Adrenal gland (tissue), 12 donors: ENCODE measurements around the gene SDHAF2. TPM values are rescaled to one million over a fixed set of nuclear protein-coding genes. Genes with fewer than 3 reads are reported as not detected.
"Not testable (repeated sequence)": the region's sequence is repeated elsewhere in the genome, so short reads cannot be mapped to it uniquely, and the experiment has no call there.

Source experiments
- DNase-seq, 7 donors: peaks; one replicate each; pipeline ENCODE4 v3.0.0-alpha.2; 2019 to 2020
- H3K27ac ChIP-seq, 5 donors: fragments of 200-600 bp; sonication (generic) in 4 of 5; 1 replicate in 3 of 5; 2 replicates in 2 of 5; pipeline versions ENCODE4 v1.5.1 to v1.8.0; 2016 to 2020; ENCODE audit warnings: mild to moderate bottlenecking in 1 of 5
- H3K27me3 ChIP-seq: fragments of 200-600 bp; 2 replicates; pipeline ENCODE4 v1.8.0; 2021
- H3K36me3 ChIP-seq, 2 donors: fragments of 200-600 bp; replicated peaks in 1 of 2; 1 replicate in 1 of 2; 2 replicates in 1 of 2; pipeline versions ENCODE4 v1.5.1 to v1.8.0; 2018 to 2022
- H3K4me1 ChIP-seq, 2 donors: fragments of 200-600 bp; replicated peaks in 1 of 2; 1 replicate in 1 of 2; 2 replicates in 1 of 2; pipeline versions ENCODE4 v1.5.1 to v1.8.0; 2018 to 2021
- H3K4me3 ChIP-seq, 4 donors: fragments of 200-600 bp; sonication (generic) in 3 of 4; one replicate each; pipeline ENCODE4 v1.5.1; 2016 to 2018
- H3K9me3 ChIP-seq, 3 donors: fragments of 200-600 bp; sonication (generic) in 1 of 3; replicated peaks in 1 of 3; 1 replicate in 2 of 3; 2 replicates in 1 of 3; pipeline versions ENCODE4 v1.5.1 to v1.8.0; 2016 to 2021
- CTCF ChIP-seq, 6 experiments: fragments of 450-650 bp in 4 of 6; fragments of 200-600 bp in 2 of 6; sonication (generic) in 1 of 6; IDR thresholded peaks; 1 replicate in 5 of 6; 2 replicates in 1 of 6; pipeline versions ENCODE4 v1.5.1 to v1.8.0; 2016 to 2021; ENCODE audit warnings: antibody characterized with exemption in 6 of 6, mild to moderate bottlenecking in 2 of 6, moderate library complexity in 1 of 6
- POLR2A ChIP-seq, 2 donors: fragments of 450-650 bp; IDR thresholded peaks; one replicate each; pipeline ENCODE4 v1.6.1; 2017; ENCODE audit warnings: antibody characterized with exemption in 2 of 2, mild to moderate bottlenecking in 2 of 2, moderate library complexity in 1 of 2
- WGBS, 4 donors: extraction: QIAGEN DNeasy Blood & Tissue Kit in 2 of 4; methylation state at CpG; one replicate each; pipeline versions ENCODE4 v1.1.5 to v1.1.7; 2013 to 2017; 5-methylcytosine and 5-hydroxymethylcytosine counted together
- intact Hi-C, 2 donors: fragments of 100-400 bp; cut with DNase I; formaldehyde crosslinking; loops; one replicate each; pipeline versions ENCODE4 v1.14.1 to v1.15.0; 2022 to 2023
- polyA plus RNA-seq, 3 donors: library from polyadenylated mRNA; stranded (reverse); fragments of 200-250 nt in 2 of 3; fragments of 350-450 nt in 1 of 3; fragmentation: Illumina TruSeq in 1 of 3; extraction: RNeasy Lipid Tissue Mini Kit (QIAGEN cat#74804) in 1 of 3; gene quantifications; one replicate each; pipeline ENCODE4 v1.2.3, GENCODE V29; 2013 to 2014
- total RNA-seq, 9 donors: library from RNA; depleted of rRNA in 4 of 9; stranded (reverse); fragments of >200 nt in 4 of 9; fragments of 120-200 nt in 1 of 9; fragmentation: NEBNext Ultra II Directional in 1 of 9; extraction: Animal tissue kit (Norgen Biotek cat#: 25700) in 1 of 9; gene quantifications; one replicate each; pipeline versions ENCODE4 v1.1.0 to v1.2.4, GENCODE V29; 2013 to 2023
- donor health status: healthy with polysubstance abuse.
- donor health status: Bipolar disorder and iron deficiency.
- donor health status: DM: yes; HTN: yes; CAD: no.
- donor health status: DM: no; HTN: no; CAD: no.
- donor health status: DM: no; HTN: no; CAD: no.
- donor health status: DM: yes; HTN: yes; CAD: no.

Gene SDHAF2
- total and polyA plus RNA-seq, 12 donors = 28.0 to 69.6 (median 47.9) TPM

- TF ChIP-seq POLR2A (IDR thresholded peaks at IDR 0.05) (no peak), CTCF (IDR thresholded peaks at IDR 0.05) (peak; percentile 79 to 95 (median 88))
- H3K4me1 ChIP-seq = peaks cover 0 to 19% of the 10 kb centered on the region in 2 donors
- H3K27ac ChIP-seq = no peak overlapping the region
- H3K27me3 ChIP-seq = no peaks in the 10 kb centered on the region
- H3K4me3 ChIP-seq = no peak overlapping the region
- WGBS, 4 donors = 1 to 5% (median 3%) methylated on average over 12 to 18 of the region's 18 CpGs
- no peaks in the 10 kb centered on the region for H3K9me3 ChIP-seq
- peak in 6 of 7 donors; percentile 33 to 75 (median 47) for DNase-seq
- no peaks in the 10 kb centered on the region for H3K36me3 ChIP-seq
- intact Hi-C loops = loop anchor here (2.0 to 5.0 kb wide), 3 partner anchors 35 to 160 kb away; no protein-coding TSS in a partner anchor
Observed at GRCh38 chr11:61477727-61478148, 47.8 kb downstream of the SDHAF2 start.

- H3K36me3 ChIP-seq, H3K4me3 ChIP-seq, H3K27ac ChIP-seq, H3K27me3 ChIP-seq, DNase-seq, H3K9me3 ChIP-seq: not testable (repeated sequence)
- 88 to 91% (median 89%) methylated on average over 8 to 11 of the region's 11 CpGs for WGBS, 4 donors
- H3K4me1 ChIP-seq = peaks cover 0 to 14% of the 10 kb centered on the region in 2 donors
- intact Hi-C loops = loop anchor here (2.0 to 5.0 kb wide), 3 partner anchors 33 to 158 kb away; no protein-coding TSS in a partner anchor
Observed at GRCh38 chr11:61479360-61480058, 49.6 kb downstream of the SDHAF2 start.

GRCh38 chr11:61480261-61480993 lies 50.5 kb downstream of the SDHAF2 start:
- no peak for TF ChIP-seq CTCF (IDR thresholded peaks at IDR 0.05)
- TF ChIP-seq POLR2A (IDR thresholded peaks at IDR 0.05) = no peak
- no peak for DNase-seq
- H3K4me1 ChIP-seq = peaks cover 0 to 14% of the 10 kb centered on the region in 2 donors
- WGBS, 4 donors = 79 to 89% (median 81%) methylated on average over 15 of the region's 15 CpGs
- H3K36me3 ChIP-seq = no peaks in the 10 kb centered on the region
- intact Hi-C loops = no loop called here
- no peaks in the 10 kb centered on the region for H3K27me3 ChIP-seq
- no peak overlapping the region for H3K4me3 ChIP-seq
- no peaks in the 10 kb centered on the region for H3K9me3 ChIP-seq
- H3K27ac ChIP-seq = no peak overlapping the region

GRCh38 chr11:61480994-61481335 lies 51.0 kb downstream of the SDHAF2 start:
- intact Hi-C loops = no loop called here
- 27 to 41% (median 35%) methylated on average over 4 to 7 of the region's 7 CpGs for WGBS, 4 donors

More at GRCh38 chr11:61480994-61481335, 51.0 kb downstream of the SDHAF2 start:
- H3K4me3 ChIP-seq = no peak overlapping the region
- no peaks in the 10 kb centered on the region for H3K36me3 ChIP-seq
- peaks cover 0 to 14% of the 10 kb centered on the region in 2 donors for H3K4me1 ChIP-seq
- no peak overlapping the region for H3K27ac ChIP-seq
- no peak for TF ChIP-seq CTCF (IDR thresholded peaks at IDR 0.05)
- TF ChIP-seq POLR2A (IDR thresholded peaks at IDR 0.05) = no peak
- DNase-seq = peak in 1 of 7 donors; percentile 75
- H3K9me3 ChIP-seq = no peaks in the 10 kb centered on the region
- H3K27me3 ChIP-seq = no peaks in the 10 kb centered on the region
